Thyroid gland (tissue), 4 donors: Measurements from ENCODE around the gene PIK3AP1. TPM values are rescaled to one million over a fixed set of nuclear protein-coding genes. Genes with fewer than 3 reads are reported as not detected.

Experiments
- DNase-seq, 2 donors: peaks; one replicate each; pipeline ENCODE4 v3.0.0-alpha.2; 2019
- H3K27ac ChIP-seq, 3 donors: fragments of 200-600 bp; sonication (generic); 1 replicate in 2 of 3; 2 replicates in 1 of 3; pipeline ENCODE4 v1.5.1; 2016 to 2019; ENCODE audit warnings: mild to moderate bottlenecking in 1 of 3, moderate library complexity in 1 of 3
- H3K27me3 ChIP-seq: fragments of 200-600 bp; sonication (generic); one replicate; pipeline ENCODE4 v1.5.1; 2019
- H3K36me3 ChIP-seq, 2 donors: fragments of 200-600 bp; sonication (generic); one replicate each; pipeline ENCODE4 v1.5.1; 2016 to 2019
- H3K4me1 ChIP-seq, 2 donors: fragments of 200-600 bp; sonication (generic); one replicate each; pipeline ENCODE4 v1.5.1; 2017 to 2019
- H3K4me3 ChIP-seq, 3 donors: fragments of 200-600 bp; sonication (generic); replicated peaks in 1 of 3; 1 replicate in 2 of 3; 2 replicates in 1 of 3; pipeline ENCODE4 v1.5.1; 2016; ENCODE audit warnings: mild to moderate bottlenecking in 1 of 3
- H3K9me3 ChIP-seq: fragments of 200-600 bp; sonication (generic); one replicate; pipeline ENCODE4 v1.5.1; 2017
- CTCF ChIP-seq, 6 experiments: fragments of 200-600 bp in 3 of 6; fragments of 450-650 bp in 3 of 6; sonication (generic) in 3 of 6; IDR thresholded peaks; one replicate each; pipeline ENCODE4 v1.5.1; 2016 to 2019; ENCODE audit warnings: antibody characterized with exemption in 6 of 6, mild to moderate bottlenecking in 2 of 6, inconsistent platforms in 1 of 6, moderate library complexity in 1 of 6
- POLR2A ChIP-seq, 2 donors: fragments of 450-650 bp; IDR thresholded peaks; one replicate each; pipeline ENCODE4 v1.6.1; 2017; ENCODE audit warnings: antibody characterized with exemption in 2 of 2, mild to moderate bottlenecking in 2 of 2, moderate library complexity in 1 of 2
- WGBS, 2 donors: methylation state at CpG; one replicate each; pipeline ENCODE4 v1.1.5; 2017; 5-methylcytosine and 5-hydroxymethylcytosine counted together
- intact Hi-C: fragments of 100-400 bp; cut with DNase I; formaldehyde crosslinking; loops from one replicate; pipeline ENCODE4 v1.15.1; 2023
- total RNA-seq, 4 donors: library from RNA; depleted of rRNA; stranded (reverse); fragments of >200 nt; gene quantifications; one replicate each; pipeline ENCODE4 v1.2.3, GENCODE V29; 2016

PIK3AP1 gene
- total RNA-seq, 4 donors from 2014 or later, result 8.6 to 13.9 (median 12.0) TPM

- TF ChIP-seq POLR2A (IDR thresholded peaks at IDR 0.05) (no peak), CTCF (IDR thresholded peaks at IDR 0.05) (no peak)
- H3K27me3 ChIP-seq, result no peaks in the 10 kb centered on the region
- 1 to 2% methylated on average over 10 to 18 of the region's 20 CpGs for WGBS, 2 donors
- no peaks in the 10 kb centered on the region for H3K36me3 ChIP-seq
- intact Hi-C loops, result no loop called here
- no peaks in the 10 kb centered on the region for H3K9me3 ChIP-seq
- DNase-seq, result no peak
- peaks cover 44 to 45% of the 10 kb centered on the region in 2 donors for H3K4me1 ChIP-seq
- H3K27ac ChIP-seq, result peak overlapping the region; percentile 96 to 99 (median 97)
- peak overlapping the region; percentile 58 to 81 (median 78) for H3K4me3 ChIP-seq
Measured at GRCh38 chr10:96585736-96586418, 134.4 kb downstream of the PIK3AP1 start.

GRCh38 chr10:96584474-96584873, 135.8 kb downstream of the PIK3AP1 start:
- no peak for DNase-seq
- Histone ChIP-seq H3K36me3 (no peaks in the 10 kb centered on the region), H3K4me3 (no peak overlapping the region), H3K27ac (no peak overlapping the region), H3K27me3 (no peaks in the 10 kb centered on the region), H3K9me3 (no peaks in the 10 kb centered on the region), H3K4me1 (peaks cover 56 to 57% of the 10 kb centered on the region in 2 donors)
- no peak for TF ChIP-seq CTCF (IDR thresholded peaks at IDR 0.05)
- no peak for TF ChIP-seq POLR2A (IDR thresholded peaks at IDR 0.05)
- 82 to 93% methylated on average over 9 of the region's 9 CpGs for WGBS, 2 donors
- intact Hi-C loops, result no loop called here

GRCh38 chr10:96584035-96584434, 136.3 kb downstream of the PIK3AP1 start:
- Histone ChIP-seq H3K4me1 (peaks cover 58 to 61% of the 10 kb centered on the region in 2 donors), H3K4me3 (no peak overlapping the region), H3K9me3 (no peaks in the 10 kb centered on the region), H3K27me3 (no peaks in the 10 kb centered on the region), H3K27ac (no peak overlapping the region), H3K36me3 (no peaks in the 10 kb centered on the region)
- intact Hi-C loops, result no loop called here
- TF ChIP-seq CTCF (IDR thresholded peaks at IDR 0.05), result no peak
- no peak for TF ChIP-seq POLR2A (IDR thresholded peaks at IDR 0.05)
- WGBS, 2 donors, result 81 to 83% methylated on average over 1 of the region's 1 CpG
- DNase-seq, result no peak

- 80 to 82% methylated on average over 2 of the region's 2 CpGs for WGBS, 2 donors
- Histone ChIP-seq H3K27ac (no peak overlapping the region), H3K9me3 (no peaks in the 10 kb centered on the region), H3K36me3 (peaks cover 0 to 6% of the 10 kb centered on the region in 2 donors), H3K4me3 (no peak overlapping the region), H3K4me1 (peaks cover 41 to 42% of the 10 kb centered on the region in 2 donors), H3K27me3 (no peaks in the 10 kb centered on the region)
- intact Hi-C loops, result no loop called here
- TF ChIP-seq POLR2A (IDR thresholded peaks at IDR 0.05), result no peak
- no peak for TF ChIP-seq CTCF (IDR thresholded peaks at IDR 0.05)
- no peak for DNase-seq
Measured at GRCh38 chr10:96579133-96579532, 141.2 kb downstream of the PIK3AP1 start.

- no peaks in the 10 kb centered on the region for H3K27me3 ChIP-seq
- no peaks in the 10 kb centered on the region for H3K9me3 ChIP-seq
- no peak overlapping the region for H3K4me3 ChIP-seq
- no peak overlapping the region for H3K27ac ChIP-seq
- no peak for DNase-seq
- peaks cover 36 to 38% of the 10 kb centered on the region in 2 donors for H3K4me1 ChIP-seq
- H3K36me3 ChIP-seq, result peaks cover 0 to 6% of the 10 kb centered on the region in 2 donors
- intact Hi-C loops, result no loop called here
- 94 to 97% methylated on average over 5 of the region's 5 CpGs for WGBS, 2 donors
- no peak for TF ChIP-seq POLR2A (IDR thresholded peaks at IDR 0.05)
- TF ChIP-seq CTCF (IDR thresholded peaks at IDR 0.05), result no peak
Measured at GRCh38 chr10:96578633-96579032, 141.7 kb downstream of the PIK3AP1 start.
